ENCODE data around the gene DMC1.

GRCh38 chr22:38471237-38471636 is 98.7 kb downstream of the DMC1 start:
- TF ChIP-seq CTCF (IDR thresholded peaks at IDR 0.05; ENCODE audit: low read length) (no peak), EZH2 (optimal IDR thresholded peaks at IDR 0.05; ENCODE audit: low read depth, low read length) (no peak), EZH2phosphoT487 (IDR thresholded peaks at IDR 0.05; ENCODE audit: low read length) (no peak)
